Gastroesophageal sphincter (tissue), 4 donors: ENCODE data around the gene SIX4. TPM values are rescaled to one million over a fixed set of nuclear protein-coding genes. Genes with fewer than 3 reads are reported as not detected.
A peak's percentile ranks its signal among the peaks of the same experiment; 100 is the strongest.

ENCODE experiments used
- ATAC-seq: fragments of 150-250 bp; one replicate; pipeline ENCODE4 v1.9.1; 2016; ENCODE audit warnings: mild to moderate bottlenecking, moderate library complexity
- H3K27ac ChIP-seq, 4 donors: fragments of 200-600 bp; sonication (generic) in 3 of 4; 1 replicate in 3 of 4; 2 replicates in 1 of 4; pipeline ENCODE4 v1.5.1; 2016 to 2019
- H3K27me3 ChIP-seq: fragments of 200-600 bp; sonication (generic); one replicate; pipeline ENCODE4 v1.5.1; 2019
- H3K36me3 ChIP-seq, 2 donors: fragments of 200-600 bp; sonication (generic); one replicate each; pipeline ENCODE4 v1.5.1; 2019; ENCODE audit warnings: control low read depth in 1 of 2
- H3K4me1 ChIP-seq, 3 donors: fragments of 200-600 bp; sonication (generic); 1 replicate in 2 of 3; 2 replicates in 1 of 3; pipeline ENCODE4 v1.5.1; 2016 to 2019; ENCODE audit warnings: control low read depth in 2 of 3
- H3K4me3 ChIP-seq, 2 donors: fragments of 200-600 bp; sonication (generic); one replicate each; pipeline ENCODE4 v1.5.1; 2019; ENCODE audit warnings: mild to moderate bottlenecking in 1 of 2, moderate library complexity in 1 of 2
- H3K9me3 ChIP-seq, 3 donors: fragments of 200-600 bp; sonication (generic); one replicate each; pipeline ENCODE4 v1.5.1; 2017 to 2019; ENCODE audit warnings: control low read depth in 2 of 3
- EP300 ChIP-seq: sonication (generic); formaldehyde crosslinking; IDR thresholded peaks from one replicate; pipeline ENCODE4 v1.6.1; 2017; ENCODE audit warnings: antibody characterized with exemption, mild to moderate bottlenecking
- POLR2A ChIP-seq, 2 donors: fragments of 450-650 bp; IDR thresholded peaks; one replicate each; pipeline ENCODE4 v1.6.1; 2017; ENCODE audit warnings: antibody characterized with exemption in 2 of 2, mild to moderate bottlenecking in 2 of 2, moderate library complexity in 1 of 2
- POLR2AphosphoS5 ChIP-seq: sonication (generic); formaldehyde crosslinking; IDR thresholded peaks from one replicate; pipeline ENCODE4 v1.6.1; 2017; ENCODE audit warnings: antibody characterized with exemption
- WGBS, 2 donors: methylation state at CpG; one replicate each; pipeline ENCODE4 v1.1.5; 2018; ENCODE audit warnings: low coverage in 1 of 2; 5-methylcytosine and 5-hydroxymethylcytosine counted together
- total RNA-seq, 4 donors: library from RNA; depleted of rRNA; stranded (reverse); fragments of >200 nt; gene quantifications; one replicate each; pipeline ENCODE4 v1.1.0, GENCODE V29; 2016
- TF ChIP-seq, protein P1 (sequence below), 4 experiments: fragments of 200-600 bp in 2 of 4; fragments of 450-650 bp in 2 of 4; sonication (generic) in 1 of 4; IDR thresholded peaks; one replicate each; pipeline ENCODE4 v1.5.1; 2017 to 2019; ENCODE audit warnings: antibody characterized with exemption in 4 of 4, mild to moderate bottlenecking in 2 of 4, moderate library complexity in 2 of 4

SIX4 gene
- total RNA-seq, 4 donors from 2014 or later: 1.6 to 2.4 (median 2.1) TPM

GRCh38 chr14:60744566-60744965 lies 20.4 kb upstream of the SIX4 start:
- Histone ChIP-seq H3K4me1 (no peaks in the 10 kb centered on the region), H3K27ac (no peak overlapping the region), H3K27me3 (no peaks in the 10 kb centered on the region), H3K9me3 (peaks cover 0 to 7% (median 0%) of the 10 kb centered on the region in 3 donors), H3K4me3 (no peak overlapping the region), H3K36me3 (no peaks in the 10 kb centered on the region)
- no peak for ATAC-seq
- no peak for TF ChIP-seq EP300
- no peak for TF ChIP-seq POLR2AphosphoS5
- TF ChIP-seq, protein P1, sequence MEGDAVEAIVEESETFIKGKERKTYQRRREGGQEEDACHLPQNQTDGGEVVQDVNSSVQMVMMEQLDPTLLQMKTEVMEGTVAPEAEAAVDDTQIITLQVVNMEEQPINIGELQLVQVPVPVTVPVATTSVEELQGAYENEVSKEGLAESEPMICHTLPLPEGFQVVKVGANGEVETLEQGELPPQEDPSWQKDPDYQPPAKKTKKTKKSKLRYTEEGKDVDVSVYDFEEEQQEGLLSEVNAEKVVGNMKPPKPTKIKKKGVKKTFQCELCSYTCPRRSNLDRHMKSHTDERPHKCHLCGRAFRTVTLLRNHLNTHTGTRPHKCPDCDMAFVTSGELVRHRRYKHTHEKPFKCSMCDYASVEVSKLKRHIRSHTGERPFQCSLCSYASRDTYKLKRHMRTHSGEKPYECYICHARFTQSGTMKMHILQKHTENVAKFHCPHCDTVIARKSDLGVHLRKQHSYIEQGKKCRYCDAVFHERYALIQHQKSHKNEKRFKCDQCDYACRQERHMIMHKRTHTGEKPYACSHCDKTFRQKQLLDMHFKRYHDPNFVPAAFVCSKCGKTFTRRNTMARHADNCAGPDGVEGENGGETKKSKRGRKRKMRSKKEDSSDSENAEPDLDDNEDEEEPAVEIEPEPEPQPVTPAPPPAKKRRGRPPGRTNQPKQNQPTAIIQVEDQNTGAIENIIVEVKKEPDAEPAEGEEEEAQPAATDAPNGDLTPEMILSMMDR (IDR thresholded peaks at IDR 0.05): no peak
- TF ChIP-seq POLR2A (IDR thresholded peaks at IDR 0.05): no peak

DNA sequence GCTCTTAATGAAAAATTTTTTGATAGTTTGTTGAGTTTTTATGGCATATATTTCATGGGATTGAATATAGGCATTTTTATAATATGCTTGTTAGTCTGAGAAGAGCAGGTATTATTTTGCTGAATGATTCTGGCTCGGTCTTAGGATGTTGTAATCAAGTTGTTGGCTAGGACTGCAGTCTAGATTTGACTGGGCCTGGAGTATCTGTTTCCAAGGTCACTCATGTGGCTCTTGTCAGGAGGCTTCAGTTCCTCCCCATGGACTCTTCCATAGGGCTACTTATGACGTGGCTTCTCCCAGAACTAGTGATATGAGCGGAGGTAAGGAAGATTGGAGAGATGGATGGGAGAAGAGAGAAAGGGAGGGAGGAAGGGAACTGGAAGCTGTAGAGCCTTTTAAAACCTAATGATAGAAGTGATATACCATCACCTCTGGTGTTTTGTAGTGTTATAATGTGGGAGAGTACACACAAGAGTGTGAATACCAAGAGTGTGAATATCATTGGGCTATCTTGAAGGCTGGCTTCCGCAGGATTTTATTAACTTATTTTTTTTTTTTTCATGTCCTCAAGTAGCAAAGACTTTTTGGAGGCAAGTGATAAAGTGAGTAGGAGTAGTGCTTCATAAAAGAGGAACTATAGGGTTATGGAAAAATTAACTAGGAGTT lies 14.8 kb upstream of the SIX4 start:
- ATAC-seq: no peak

GRCh38 chr14:60736494-60736893 lies 12.3 kb upstream of the SIX4 start:
- Histone ChIP-seq H3K4me3 (peak overlapping the region in 1 of 2 donors; percentile 73), H3K9me3 (no peaks in the 10 kb centered on the region), H3K27ac (no peak overlapping the region), H3K27me3 (no peaks in the 10 kb centered on the region), H3K4me1 (peaks cover 6 to 37% (median 7%) of the 10 kb centered on the region in 3 donors), H3K36me3 (no peaks in the 10 kb centered on the region)
- TF ChIP-seq POLR2A (IDR thresholded peaks at IDR 0.05): no peak
- no peak for TF ChIP-seq POLR2AphosphoS5
- TF ChIP-seq EP300: no peak
- TF ChIP-seq, protein P1 (IDR thresholded peaks at IDR 0.05): no peak
- ATAC-seq: no peak
- WGBS, 2 donors: 15 to 18% methylated on average over 4 of the region's 4 CpGs

More for the DNA sequence above, 14.8 kb upstream of the SIX4 start:
- TF ChIP-seq POLR2A (IDR thresholded peaks at IDR 0.05): no peak
- no peak for TF ChIP-seq POLR2AphosphoS5
- TF ChIP-seq, protein P1 (IDR thresholded peaks at IDR 0.05): no peak
- no peak for TF ChIP-seq EP300
- Histone ChIP-seq H3K4me1 (peaks cover 6 to 37% (median 7%) of the 10 kb centered on the region in 3 donors), H3K27me3 (no peaks in the 10 kb centered on the region), H3K27ac (no peak overlapping the region), H3K4me3 (no peak overlapping the region), H3K36me3 (no peaks in the 10 kb centered on the region), H3K9me3 (peaks cover 0 to 7% (median 0%) of the 10 kb centered on the region in 3 donors)
- WGBS, 2 donors: 79 to 80% methylated on average over 3 of the region's 4 CpGs

- peak overlapping the region in 3 of 4 donors; percentile 83 to 85 (median 84) for H3K27ac ChIP-seq
- no peak for ATAC-seq
- H3K36me3 ChIP-seq: no peaks in the 10 kb centered on the region
- no peaks in the 10 kb centered on the region for H3K9me3 ChIP-seq
- H3K4me1 ChIP-seq: peaks cover 6 to 37% (median 7%) of the 10 kb centered on the region in 3 donors
- H3K27me3 ChIP-seq: no peaks in the 10 kb centered on the region
- peak overlapping the region; percentile 73 to 95 for H3K4me3 ChIP-seq
- no peak for TF ChIP-seq POLR2A (IDR thresholded peaks at IDR 0.05)
- no peak for TF ChIP-seq POLR2AphosphoS5
- TF ChIP-seq, protein P1 (IDR thresholded peaks at IDR 0.05): no peak
- TF ChIP-seq EP300: no peak
- 5 to 8% methylated on average over 5 of the region's 5 CpGs for WGBS, 2 donors
Measured at GRCh38 chr14:60735416-60735815, 11.3 kb upstream of the SIX4 start.
